Stimulated activated CD8-positive, alpha-beta memory T cell treated with anti-CD3 and anti-CD28 coated beads, Interleukin-4, amount 100 ng/mL, for 1 hour (primary cell): ENCODE measurements around the gene GNB2.
A peak's percentile ranks its signal among the peaks of the same experiment; 100 is the strongest.
"Not testable (repeated sequence)": the region's sequence is repeated elsewhere in the genome, so short reads cannot be mapped to it uniquely, and the experiment has no call there.

Experiments used
- DNase-seq, 2 donors: peaks; one replicate each; pipeline ENCODE4 v3.0.0-alpha.2; 2020; ENCODE audit warnings: low read depth in 2 of 2, low spot score in 1 of 2

GNB2 gene

GRCh38 chr7:100694098-100694745, 20.7 kb downstream of the GNB2 start, which contains the start of gene GIGYF1:
Gene GIGYF1 (minus strand): TSS chr7:100694250. CDS start chr7:100688238, 6,012 bp downstream.
- DNase-seq, result peak in 1 of 2 donors; percentile 46

- DNase-seq, result no peak
These were observed 22.6 kb downstream of the GNB2 start for GRCh38 chr7:100696123-100696521.

- no peak for DNase-seq
These were observed 25.5 kb downstream of the GNB2 start for GRCh38 chr7:100699018-100699417.

GRCh38 chr7:100701089-100701488, 27.5 kb downstream of the GNB2 start:
- not testable (repeated sequence) for DNase-seq

GRCh38 chr7:100705320-100705752, 31.8 kb downstream of the GNB2 start:
- DNase-seq, result peak; percentile 59 to 71

GRCh38 chr7:100705753-100706671, 32.5 kb downstream of the GNB2 start, which contains the start of gene POP7:
Gene POP7 (plus strand): TSS chr7:100706121. CDS start chr7:100706831, 710 bp downstream.
- DNase-seq, result peak; percentile 96

GRCh38 chr7:100706672-100707311, 33.3 kb downstream of the GNB2 start:
- no peak for DNase-seq

- no peak for DNase-seq
These were observed 34.9 kb downstream of the GNB2 start for GRCh38 chr7:100708395-100708794.

- no peak for DNase-seq
These were observed 36.9 kb downstream of the GNB2 start for GRCh38 chr7:100710452-100710851.

GRCh38 chr7:100711369-100711768, 37.8 kb downstream of the GNB2 start:
- no peak for DNase-seq

GRCh38 chr7:100714725-100715124, 41.2 kb downstream of the GNB2 start:
- no peak for DNase-seq

- DNase-seq, result not testable (repeated sequence)
These were observed 43.5 kb downstream of the GNB2 start for GRCh38 chr7:100717073-100717472.

- DNase-seq, result no peak
These were observed 46.2 kb downstream of the GNB2 start for GRCh38 chr7:100719523-100720278.

- no peak for DNase-seq
These were observed 46.7 kb downstream of the GNB2 start, which contains the start of gene EPO for GRCh38 chr7:100720279-100720670. Gene EPO (plus strand): TSS chr7:100720468. CDS start chr7:100720981, 513 bp downstream.

GRCh38 chr7:100720671-100721504, 47.3 kb downstream of the GNB2 start:
- DNase-seq, result no peak

- DNase-seq, result no peak
These were observed 47.9 kb downstream of the GNB2 start for GRCh38 chr7:100721505-100721812.

- DNase-seq, result no peak
These were observed 49.1 kb downstream of the GNB2 start for GRCh38 chr7:100722480-100723212.

- DNase-seq, result no peak
These were observed 50.3 kb downstream of the GNB2 start for GRCh38 chr7:100723732-100724275.

- not testable (repeated sequence) for DNase-seq
These were observed 50.8 kb downstream of the GNB2 start for GRCh38 chr7:100724364-100724763.
